LNCaP clone FGC (cell line): Measurements from ENCODE around the gene POU2AF1.

Source experiments
- DNase-seq: peaks from one replicate; pipeline ENCODE4 v3.0.0-alpha.2; 2011; ENCODE audit warnings: low read depth
- H3K4me3 ChIP-seq: 2 replicates; pipeline ENCODE4 v1.5.1; 2011; ENCODE audit warnings: mild to moderate bottlenecking, low read depth, low read length, control low read depth
- TF ChIP-seq, protein P1 (sequence below): IDR thresholded peaks from 2 replicates; pipeline ENCODE4 v1.5.1; 2012; ENCODE audit warnings: mild to moderate bottlenecking; ENCODE audit not compliant: control insufficient read depth, insufficient read depth; ENCODE audit errors: extremely low read depth

POU2AF1 gene

DNA sequence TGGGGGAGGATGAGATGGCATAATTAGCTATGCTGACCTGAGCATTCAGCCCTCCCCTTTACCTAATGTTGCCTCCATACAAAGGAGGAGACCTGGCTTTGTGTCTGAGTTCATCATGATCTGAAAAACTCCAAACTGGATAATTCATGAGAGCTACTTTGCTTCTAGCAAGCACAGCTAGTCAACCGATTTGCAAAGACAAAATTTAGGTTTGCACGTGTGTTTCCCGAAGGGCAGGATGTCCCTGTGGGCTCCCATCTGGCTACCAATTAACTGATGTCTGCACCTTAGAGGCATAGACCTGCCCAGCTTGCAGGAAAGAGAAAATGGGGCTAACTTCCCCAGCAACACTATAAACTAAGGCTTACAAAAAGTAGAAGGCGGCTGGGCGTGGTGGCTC, 42.2 kb upstream of the POU2AF1 start:
- TF ChIP-seq, protein P1, sequence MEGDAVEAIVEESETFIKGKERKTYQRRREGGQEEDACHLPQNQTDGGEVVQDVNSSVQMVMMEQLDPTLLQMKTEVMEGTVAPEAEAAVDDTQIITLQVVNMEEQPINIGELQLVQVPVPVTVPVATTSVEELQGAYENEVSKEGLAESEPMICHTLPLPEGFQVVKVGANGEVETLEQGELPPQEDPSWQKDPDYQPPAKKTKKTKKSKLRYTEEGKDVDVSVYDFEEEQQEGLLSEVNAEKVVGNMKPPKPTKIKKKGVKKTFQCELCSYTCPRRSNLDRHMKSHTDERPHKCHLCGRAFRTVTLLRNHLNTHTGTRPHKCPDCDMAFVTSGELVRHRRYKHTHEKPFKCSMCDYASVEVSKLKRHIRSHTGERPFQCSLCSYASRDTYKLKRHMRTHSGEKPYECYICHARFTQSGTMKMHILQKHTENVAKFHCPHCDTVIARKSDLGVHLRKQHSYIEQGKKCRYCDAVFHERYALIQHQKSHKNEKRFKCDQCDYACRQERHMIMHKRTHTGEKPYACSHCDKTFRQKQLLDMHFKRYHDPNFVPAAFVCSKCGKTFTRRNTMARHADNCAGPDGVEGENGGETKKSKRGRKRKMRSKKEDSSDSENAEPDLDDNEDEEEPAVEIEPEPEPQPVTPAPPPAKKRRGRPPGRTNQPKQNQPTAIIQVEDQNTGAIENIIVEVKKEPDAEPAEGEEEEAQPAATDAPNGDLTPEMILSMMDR = no peak
- no peak for DNase-seq
- no peak overlapping the region for H3K4me3 ChIP-seq

DNA sequence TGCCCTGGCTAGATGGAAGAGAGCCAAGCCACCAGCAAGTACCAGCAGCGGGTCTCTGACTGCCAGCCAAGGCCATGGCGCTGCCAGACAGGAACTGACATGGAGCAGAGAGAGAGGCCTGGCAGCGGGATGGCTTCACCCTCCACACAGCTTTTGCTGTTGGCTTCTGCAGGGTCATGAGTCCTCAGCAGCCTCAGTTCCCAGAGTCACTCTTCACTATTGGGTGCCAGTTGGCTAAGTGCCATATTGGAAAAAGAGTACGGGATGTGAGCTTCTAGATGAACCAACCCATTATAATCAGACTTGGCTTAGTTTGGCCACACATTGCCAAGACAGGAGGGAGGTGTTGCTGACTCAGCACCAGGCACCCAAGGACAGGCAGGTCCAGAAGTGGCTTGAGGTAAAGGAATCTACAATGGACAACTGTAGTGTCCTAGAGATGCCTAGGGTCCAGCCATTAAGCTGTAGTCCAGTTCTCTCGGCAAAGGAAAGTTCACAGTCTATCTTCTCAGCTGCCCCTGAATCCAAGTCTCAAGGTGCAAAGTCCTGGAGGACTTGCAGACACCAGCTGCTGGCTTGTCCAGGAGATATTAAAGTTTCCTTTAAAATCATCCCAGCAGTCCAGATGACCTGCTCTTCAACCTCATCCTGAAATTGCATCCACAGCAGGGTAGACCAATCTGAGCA, 40.7 kb upstream of the POU2AF1 start:
- DNase-seq = no peak
- no peak overlapping the region for H3K4me3 ChIP-seq
- TF ChIP-seq, protein P1 = no peak

DNA sequence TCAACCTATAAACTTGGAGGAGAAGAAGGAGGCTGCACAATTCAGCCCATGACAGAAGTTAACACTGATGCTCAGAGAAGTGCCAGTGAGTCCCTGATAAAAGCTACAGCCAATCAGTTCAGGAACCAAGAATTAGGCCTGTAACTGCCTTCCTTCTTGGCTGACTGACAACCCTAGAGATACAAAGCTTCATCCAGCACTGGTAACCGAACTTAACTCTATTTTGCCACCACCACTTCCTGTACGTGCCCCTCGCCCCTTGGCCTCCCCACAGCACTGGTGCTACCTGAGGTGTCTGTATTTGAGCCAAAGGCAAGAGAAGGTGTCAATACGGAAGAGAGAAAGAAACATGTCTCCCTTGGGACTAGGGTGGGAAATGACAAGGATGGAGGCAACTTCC, 40.1 kb upstream of the POU2AF1 start:
- H3K4me3 ChIP-seq = no peak overlapping the region
- TF ChIP-seq, protein P1 = no peak

DNA sequence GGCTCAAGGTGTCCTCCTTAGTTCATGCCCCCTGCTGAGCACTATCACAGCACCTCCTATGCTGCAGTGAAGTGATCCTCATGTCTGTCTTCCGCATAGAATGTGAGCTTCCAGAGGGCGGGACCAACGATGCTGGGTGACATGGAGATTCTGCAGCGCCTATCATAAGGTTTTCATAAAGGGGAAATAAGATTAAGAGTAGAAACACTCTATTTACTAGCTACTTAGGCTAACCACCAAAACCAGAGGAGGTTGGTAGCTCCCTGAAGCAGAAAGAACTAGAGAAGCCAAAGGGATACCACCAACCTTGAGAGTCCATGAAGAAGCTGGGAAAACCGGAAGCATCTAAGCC, 39.3 kb upstream of the POU2AF1 start:
- TF ChIP-seq, protein P1 = no peak
- no peak overlapping the region for H3K4me3 ChIP-seq

More for the DNA sequence above, 40.1 kb upstream of the POU2AF1 start:
- no peak for DNase-seq

DNA sequence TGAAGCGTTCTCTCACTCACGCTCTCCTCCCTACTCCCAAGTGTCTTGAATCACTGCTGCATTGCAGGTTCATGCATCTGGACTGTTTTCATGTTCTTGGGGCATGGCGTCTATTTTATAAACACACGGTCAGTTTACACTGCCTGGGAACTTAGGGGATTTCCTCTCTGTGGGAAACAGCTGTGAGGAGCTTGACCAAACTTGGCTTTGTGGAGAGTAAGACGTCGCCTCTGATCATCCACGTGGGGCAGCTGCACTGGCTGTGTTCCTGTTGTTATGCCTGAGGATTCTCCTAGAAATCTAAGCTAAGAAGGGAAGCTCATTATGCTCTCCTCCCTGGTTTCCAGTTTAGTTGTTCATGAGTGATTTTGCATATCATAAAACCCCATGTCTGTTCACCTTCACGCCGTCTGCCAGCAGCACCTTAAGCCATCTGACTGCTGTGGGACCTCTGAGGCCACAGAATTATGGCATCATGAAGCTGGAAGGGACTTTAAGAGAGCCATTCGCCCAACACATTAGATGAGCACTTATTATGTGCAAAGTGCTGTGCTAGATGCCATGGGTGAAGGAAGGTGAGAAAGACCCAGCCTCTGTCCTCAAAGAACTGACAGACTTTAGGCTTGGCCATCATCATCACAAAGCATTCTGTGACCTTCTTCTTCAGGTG, 38.8 kb upstream of the POU2AF1 start:
- TF ChIP-seq, protein P1 = no peak
- no peak overlapping the region for H3K4me3 ChIP-seq
- no peak for DNase-seq

More for the DNA sequence above, 39.3 kb upstream of the POU2AF1 start:
- no peak for DNase-seq

DNA sequence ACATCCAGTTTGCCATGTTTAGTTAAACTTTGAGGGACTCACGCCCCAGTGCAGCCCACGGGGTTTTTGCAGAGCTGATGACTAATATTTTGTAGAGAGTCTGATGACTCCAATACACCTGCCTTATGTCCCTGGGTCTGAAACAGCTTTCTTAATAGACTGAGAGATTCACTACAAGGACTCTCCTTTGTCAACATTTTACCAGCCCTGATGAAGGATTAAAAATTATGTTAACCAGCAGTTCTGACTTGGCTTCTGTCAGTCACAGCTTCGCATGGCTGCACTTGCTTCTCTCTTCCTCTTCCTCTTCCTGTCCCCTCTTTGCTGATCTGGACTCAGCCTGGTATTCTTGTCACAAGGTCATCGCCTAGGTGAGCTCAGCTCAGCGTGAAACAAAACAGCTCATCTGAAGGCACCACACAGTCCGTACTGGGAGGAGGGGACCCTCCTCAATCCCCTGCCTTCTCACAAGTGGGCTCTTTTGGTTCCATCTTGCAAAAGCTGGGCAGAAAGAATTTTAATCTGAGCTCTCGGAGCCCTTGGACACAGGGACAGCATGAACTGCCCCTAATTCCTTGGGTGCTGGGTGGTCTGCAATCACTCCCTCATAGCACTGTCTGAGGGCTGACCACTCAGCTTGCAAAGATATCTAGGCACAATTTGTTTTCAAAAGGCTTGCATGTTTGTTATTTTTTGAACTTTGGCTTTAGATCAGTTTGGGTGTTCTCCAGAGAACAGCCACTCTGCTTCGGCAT, 38.1 kb upstream of the POU2AF1 start:
- no peak for DNase-seq
- H3K4me3 ChIP-seq = no peak overlapping the region
- TF ChIP-seq, protein P1 = no peak
